NCI-H526 treated with DMSO at 0.1 percent for 48 hours (cell line): ENCODE measurements around the gene SNCB.
A peak's percentile ranks its signal among the peaks of the same experiment; 100 is the strongest.
"Not testable (repeated sequence)": the region's sequence is repeated elsewhere in the genome, so short reads cannot be mapped to it uniquely, and the experiment has no call there.

Experiments used
- DNase-seq: peaks from one replicate; lab custom pipeline; 2025; lab: John Stamatoyannopoulos, UW

The SNCB gene

DNA sequence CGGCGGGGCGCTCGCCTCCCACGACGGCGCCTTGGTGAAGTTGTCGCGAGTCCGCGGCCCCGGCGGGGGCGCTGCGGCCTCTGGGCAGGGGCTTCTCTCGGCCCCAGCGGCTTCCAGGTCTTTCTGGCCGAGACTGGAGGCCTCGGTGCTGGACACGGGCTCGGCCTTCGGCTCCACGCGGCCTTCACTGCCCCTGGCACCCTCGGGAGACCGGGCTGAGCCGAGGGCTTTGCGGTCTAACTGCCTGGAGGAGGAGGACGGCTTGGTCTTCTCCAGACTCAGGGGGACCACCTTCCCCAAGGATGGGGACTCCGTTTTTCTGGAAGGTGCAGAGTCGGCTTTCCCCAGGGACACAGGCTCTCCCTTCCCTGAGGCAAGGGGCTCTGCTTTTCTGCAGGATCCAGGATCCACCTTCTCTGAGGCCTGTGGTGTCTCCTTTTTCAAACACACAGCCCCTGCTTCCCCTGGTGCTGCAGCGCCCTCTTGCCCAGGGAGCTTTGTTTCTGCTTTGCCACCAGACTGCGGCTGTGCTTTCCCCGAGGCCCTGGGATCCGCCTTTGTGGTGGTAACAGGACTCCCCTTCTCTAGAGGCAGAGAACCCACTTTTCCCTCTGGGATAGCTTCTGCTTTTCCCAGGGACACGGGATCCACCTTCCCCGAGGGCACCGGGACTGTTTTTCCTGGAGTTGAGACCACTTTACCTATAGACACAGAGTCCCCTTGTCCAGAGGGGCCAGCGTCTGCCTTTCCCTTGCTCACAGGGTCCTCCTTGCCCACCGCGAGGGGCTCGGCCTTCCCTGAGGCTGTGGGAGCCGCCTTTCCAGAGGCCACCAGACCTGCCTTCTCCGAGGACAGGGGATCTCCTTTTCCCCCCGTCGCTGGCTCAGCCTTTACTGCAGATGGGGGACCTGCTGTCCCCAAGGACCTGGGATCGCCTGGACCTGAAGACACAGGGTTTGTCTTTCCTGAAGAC, 32.6 kb downstream of the SNCB start:
- DNase-seq, result no peak

- no peak for DNase-seq
Observed at GRCh38 chr5:176596689-176597416, 33.5 kb downstream of the SNCB start.

DNA sequence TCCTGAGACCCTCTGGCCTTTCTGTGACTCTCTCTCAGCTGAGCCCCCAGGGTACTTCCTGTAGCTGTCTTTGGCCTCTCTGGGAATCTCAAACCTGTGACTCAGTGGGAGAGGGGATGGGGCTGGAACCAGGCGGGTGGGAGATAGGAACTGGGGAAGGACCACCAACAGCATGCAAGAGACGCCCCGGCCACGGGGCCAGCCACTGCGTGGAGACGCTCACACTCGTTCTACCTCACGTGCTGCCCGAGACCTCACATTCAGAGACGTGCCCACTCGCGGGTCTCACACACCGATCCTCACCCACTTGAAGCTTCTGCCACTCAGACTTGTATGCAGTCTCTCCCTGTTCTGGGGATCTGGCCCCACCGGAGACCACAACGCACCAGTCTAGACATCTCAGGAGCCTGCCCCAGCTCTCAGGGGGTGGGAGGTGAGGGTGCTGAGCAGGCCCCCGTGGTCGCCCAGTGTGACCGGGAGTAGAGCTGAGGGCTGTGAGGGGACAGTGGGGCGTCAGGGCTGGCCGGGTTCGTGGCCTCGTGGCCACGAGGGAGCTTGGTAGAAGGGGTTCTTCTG, 34.2 kb downstream of the SNCB start:
- no peak for DNase-seq

- DNase-seq, result no peak
Observed at GRCh38 chr5:176595386-176595943, 34.9 kb downstream of the SNCB start.

DNA sequence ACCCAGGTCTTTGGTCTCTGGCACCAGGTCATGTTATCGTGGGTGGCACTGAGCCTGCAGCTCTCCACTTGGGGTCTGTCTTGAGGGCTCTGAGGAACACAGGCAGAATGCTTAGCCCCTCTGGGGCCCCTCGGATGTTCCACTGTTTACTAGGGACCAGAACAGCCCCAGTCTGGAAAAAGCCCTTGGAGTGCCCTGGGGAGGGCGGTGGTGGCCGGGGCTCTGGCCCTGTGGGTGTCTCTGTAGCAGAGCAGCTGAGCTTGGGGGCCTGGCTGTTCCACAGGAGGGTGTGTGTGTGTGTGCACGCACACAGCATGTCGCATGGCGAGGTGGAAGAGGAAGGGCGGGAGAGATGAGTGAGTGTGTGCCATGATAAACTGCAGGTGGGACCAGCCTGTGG, 35.8 kb downstream of the SNCB start:
- DNase-seq, result no peak

DNA sequence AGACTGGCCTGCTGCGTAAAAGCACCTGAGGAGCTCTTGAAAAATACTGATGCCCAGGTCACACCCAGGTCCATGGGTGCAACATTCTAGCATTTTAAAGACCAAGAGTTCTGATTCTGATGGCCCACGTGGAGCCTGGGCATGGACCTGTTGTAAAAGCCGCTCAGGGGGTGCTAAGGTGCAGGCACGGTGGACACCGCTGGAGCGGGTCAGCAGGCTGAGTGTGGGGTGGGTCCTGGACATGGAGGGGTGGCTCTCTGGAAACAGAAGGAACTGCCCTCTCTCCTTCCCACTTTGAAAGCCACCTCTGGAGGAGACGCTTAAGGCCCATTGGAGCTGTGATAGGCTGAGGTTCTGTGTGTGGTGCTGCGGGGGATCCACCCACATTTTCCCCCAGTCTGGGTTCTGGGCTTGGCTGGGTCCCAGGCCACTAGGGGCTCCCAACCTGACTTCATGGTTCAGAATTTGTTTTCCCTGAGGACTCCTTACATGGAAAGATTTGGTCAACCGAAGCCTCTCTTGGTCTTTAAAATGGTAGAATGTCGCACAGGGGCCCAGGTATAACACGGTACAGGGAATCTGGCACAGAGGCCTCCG, 37.0 kb downstream of the SNCB start:
- DNase-seq, result no peak

DNA sequence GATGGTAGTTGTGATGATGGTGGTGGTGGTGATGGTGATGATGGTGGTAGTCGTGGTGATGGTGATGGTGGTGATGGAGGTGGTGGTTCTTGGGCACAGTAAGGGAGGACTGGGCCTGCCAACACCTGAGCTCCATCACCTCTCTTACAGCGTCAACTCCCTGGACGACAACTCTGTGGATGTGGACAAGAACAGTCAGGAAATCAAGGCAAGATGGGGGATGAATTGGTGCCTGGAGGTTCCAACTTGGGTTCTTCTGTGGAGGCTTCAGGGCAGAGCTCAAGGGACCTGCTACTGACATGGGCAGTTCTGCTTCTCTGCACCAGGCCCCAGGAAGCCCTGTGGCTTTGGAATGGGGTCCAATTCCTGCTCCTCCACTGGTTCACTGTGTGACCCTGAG, 37.8 kb downstream of the SNCB start:
- no peak for DNase-seq

GRCh38 chr5:176591667-176592066, 38.7 kb downstream of the SNCB start:
- DNase-seq, result not testable (repeated sequence)

- DNase-seq, result no peak
Observed at GRCh38 chr5:176590035-176590717, 40.2 kb downstream of the SNCB start.

GRCh38 chr5:176589039-176589769, 41.1 kb downstream of the SNCB start:
- DNase-seq, result no peak

- DNase-seq, result no peak
Observed at GRCh38 chr5:176588297-176588696, 42.0 kb downstream of the SNCB start.

DNA sequence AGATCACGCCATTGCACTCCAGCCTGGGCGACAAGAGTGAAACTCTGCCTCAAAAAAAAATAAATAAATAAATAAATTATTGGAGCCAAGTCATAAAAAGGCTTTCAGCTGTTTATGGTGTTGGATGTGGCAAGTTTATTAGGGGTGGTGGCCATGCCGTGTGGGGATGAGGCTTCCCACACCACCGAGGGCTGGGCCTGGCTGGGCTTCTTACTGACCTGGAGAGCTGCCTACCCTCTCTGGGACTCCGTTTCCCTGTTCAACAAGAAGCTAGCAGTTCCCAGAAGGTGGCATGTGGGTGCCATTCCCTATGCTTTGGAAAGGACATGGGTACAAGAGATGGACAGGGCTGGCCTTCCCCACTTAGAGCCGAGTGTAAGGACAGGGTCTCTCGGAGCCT, 42.9 kb downstream of the SNCB start:
- DNase-seq, result no peak

DNA sequence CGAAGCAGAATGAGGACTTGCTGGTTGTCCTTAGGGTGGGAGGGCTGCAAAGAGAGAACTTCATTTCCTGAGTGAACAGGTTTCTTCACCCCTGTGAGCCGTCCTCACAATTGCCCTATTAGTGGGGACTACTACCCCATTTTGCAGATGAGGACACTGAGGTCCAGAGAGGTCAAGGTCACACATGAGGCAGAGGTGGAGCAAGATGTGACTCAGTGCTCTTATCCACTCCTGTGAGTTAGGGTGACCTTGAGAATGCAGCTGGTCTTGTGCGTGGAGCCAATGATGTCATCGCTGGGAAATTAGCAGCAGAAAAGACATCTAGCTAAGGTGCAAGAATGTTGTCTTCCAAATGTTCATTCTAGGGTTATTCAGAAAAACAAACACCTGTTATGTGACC, 47.3 kb downstream of the SNCB start:
- DNase-seq, result no peak

- no peak for DNase-seq
Observed at GRCh38 chr5:176581361-176581760, 49.0 kb downstream of the SNCB start.

DNA sequence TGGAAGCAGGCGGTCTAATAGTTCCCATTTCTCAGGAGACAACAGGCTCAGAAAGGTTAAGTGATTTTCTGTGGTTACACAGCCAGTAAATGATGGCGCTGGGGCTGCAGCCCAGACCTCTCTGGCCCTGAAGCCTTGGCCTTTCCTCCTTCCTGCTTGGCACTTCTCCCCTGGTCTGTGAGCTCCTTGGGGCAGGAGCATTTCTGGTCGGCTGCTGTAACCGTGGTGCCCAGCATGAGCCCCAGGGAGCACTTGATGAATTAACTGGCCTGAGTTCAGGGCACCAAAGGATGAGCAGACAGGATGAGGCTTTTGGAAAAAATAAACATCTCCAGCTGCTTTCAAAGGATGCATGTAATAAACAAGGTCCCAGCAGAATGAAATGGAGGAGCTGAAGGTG, 51.0 kb downstream of the SNCB start:
- DNase-seq, result no peak

- DNase-seq, result peak; percentile 52
Observed at GRCh38 chr5:176578391-176578808, 51.9 kb downstream of the SNCB start.

DNA sequence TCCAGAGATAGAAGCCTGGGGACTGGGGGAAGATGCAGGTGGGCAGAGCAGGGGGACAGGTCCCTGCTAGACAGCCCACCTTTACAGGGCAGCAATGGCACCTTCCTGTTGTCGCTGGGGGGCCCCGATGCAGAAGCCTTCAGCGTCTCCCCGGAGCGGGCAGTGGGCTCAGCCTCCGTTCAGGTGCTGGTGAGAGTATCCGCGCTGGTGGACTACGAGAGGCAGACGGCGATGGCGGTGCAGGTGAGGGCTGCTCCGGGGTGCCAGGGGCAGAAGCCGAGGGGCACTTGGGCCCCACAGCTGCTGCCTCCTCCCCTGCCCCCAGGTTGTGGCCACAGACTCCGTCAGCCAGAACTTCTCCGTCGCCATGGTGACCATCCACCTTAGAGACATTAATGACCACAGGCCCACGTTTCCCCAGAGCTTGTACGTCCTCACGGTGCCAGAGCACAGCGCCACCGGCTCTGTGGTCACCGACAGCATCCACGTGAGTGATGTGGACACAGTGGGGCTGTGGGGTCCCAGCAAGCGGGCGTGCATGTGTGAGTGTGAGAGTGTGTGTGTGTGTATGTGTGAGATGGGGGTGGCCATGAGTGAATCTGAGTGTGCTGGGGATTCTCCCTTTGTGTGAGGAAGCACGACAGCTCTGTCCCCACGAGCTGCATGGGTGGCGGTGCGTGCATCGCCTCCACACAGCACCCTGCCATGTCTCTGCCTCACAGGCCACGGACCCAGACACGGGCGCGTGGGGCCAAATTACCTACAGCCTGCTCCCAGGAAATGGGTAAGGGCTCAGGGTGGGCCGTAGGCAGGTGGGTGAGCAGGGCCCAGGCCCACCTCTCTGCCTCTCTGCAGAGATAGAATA, 52.8 kb downstream of the SNCB start:
- DNase-seq, result no peak

DNA sequence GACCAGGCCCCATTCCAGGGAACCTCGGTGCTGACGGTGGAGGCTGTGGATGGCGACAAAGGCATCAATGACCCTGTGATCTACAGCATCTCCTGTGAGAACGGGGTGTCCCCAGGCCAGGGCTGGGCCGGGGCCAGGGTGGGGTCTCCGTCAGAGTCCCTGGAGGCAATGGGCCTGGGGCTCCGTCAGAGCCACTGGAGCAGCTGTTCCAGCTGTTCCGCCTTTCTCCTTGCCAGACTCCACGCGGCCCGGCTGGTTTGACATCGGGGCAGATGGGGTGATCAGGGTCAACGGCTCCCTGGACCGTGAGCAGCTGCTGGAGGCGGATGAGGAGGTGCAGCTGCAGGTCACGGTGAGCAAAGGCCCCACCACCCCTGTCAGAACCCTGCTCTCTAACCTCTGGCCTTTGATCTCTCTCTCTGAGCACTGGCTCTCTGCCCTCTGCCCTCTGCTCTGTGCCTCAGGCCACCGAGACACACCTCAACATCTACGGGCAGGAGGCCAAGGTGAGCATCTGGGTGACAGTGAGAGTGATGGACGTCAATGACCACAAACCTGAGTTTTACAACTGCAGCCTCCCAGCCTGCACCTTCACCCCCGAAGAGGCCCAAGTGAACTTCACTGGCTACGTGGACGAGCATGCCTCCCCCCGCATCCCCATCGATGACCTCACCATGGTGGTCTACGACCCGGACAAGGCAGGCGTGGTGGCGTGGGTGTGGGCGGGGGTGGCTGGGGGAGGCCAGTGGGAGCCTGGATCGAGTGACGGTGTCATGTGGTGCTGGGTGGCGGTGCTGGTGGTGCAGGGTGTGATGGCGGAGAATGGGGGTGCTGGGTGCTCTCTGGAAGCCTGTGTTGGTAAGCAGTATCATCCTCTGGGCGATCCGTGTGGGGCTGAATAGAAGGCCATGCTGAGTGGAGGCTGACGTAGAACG, 54.6 kb downstream of the SNCB start:
- DNase-seq, result no peak

DNA sequence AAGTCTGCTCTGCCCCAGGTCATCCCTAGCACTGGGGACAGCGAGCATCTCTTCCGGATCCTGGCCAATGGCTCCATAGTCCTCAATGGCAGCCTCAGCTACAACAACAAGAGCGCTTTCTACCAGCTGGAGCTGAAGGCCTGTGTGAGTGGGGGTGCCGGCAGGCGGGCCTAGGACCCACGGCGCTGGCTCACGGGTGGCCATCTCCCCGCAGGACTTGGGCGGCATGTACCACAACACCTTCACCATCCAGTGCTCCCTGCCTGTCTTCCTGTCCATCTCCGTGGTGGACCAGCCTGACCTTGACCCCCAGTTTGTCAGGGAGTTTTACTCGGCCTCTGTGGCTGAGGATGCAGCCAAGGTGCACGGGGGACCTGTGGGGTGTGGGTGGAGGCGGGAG, 55.3 kb downstream of the SNCB start:
- no peak for DNase-seq
